Measurements from ENCODE around the gene IDH3A. TPM values are rescaled to one million over a fixed set of nuclear protein-coding genes. Genes with fewer than 3 reads are reported as not detected.
A peak's percentile ranks its signal among the peaks of the same experiment; 100 is the strongest.

IDH3A gene
- total RNA-seq, 1 donor from 2014 or later = 46.7 TPM

- peaks cover 13% of the 10 kb centered on the region for H3K4me1 Mint-ChIP-seq (ENCODE audit: unreplicated experiment)
- H3K4me3 Mint-ChIP-seq (ENCODE audit: unreplicated experiment) = no peak overlapping the region
- H3K27ac Mint-ChIP-seq (ENCODE audit: unreplicated experiment) = peak overlapping the region; percentile 43
- no peaks in the 10 kb centered on the region for H3K9me3 Mint-ChIP-seq (ENCODE audit: unreplicated experiment)
- H3K36me3 Mint-ChIP-seq (ENCODE audit: unreplicated experiment) = no peaks in the 10 kb centered on the region
- TF ChIP-seq, protein P1, sequence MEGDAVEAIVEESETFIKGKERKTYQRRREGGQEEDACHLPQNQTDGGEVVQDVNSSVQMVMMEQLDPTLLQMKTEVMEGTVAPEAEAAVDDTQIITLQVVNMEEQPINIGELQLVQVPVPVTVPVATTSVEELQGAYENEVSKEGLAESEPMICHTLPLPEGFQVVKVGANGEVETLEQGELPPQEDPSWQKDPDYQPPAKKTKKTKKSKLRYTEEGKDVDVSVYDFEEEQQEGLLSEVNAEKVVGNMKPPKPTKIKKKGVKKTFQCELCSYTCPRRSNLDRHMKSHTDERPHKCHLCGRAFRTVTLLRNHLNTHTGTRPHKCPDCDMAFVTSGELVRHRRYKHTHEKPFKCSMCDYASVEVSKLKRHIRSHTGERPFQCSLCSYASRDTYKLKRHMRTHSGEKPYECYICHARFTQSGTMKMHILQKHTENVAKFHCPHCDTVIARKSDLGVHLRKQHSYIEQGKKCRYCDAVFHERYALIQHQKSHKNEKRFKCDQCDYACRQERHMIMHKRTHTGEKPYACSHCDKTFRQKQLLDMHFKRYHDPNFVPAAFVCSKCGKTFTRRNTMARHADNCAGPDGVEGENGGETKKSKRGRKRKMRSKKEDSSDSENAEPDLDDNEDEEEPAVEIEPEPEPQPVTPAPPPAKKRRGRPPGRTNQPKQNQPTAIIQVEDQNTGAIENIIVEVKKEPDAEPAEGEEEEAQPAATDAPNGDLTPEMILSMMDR (IDR thresholded peaks at IDR 0.05) = no peak
- no peaks in the 10 kb centered on the region for H3K27me3 Mint-ChIP-seq (ENCODE audit: unreplicated experiment)
- no peak for DNase-seq (ENCODE audit: extremely low spot score, unreplicated experiment)
Measured at GRCh38 chr15:78129077-78129750, 19.9 kb upstream of the IDH3A start.

DNA sequence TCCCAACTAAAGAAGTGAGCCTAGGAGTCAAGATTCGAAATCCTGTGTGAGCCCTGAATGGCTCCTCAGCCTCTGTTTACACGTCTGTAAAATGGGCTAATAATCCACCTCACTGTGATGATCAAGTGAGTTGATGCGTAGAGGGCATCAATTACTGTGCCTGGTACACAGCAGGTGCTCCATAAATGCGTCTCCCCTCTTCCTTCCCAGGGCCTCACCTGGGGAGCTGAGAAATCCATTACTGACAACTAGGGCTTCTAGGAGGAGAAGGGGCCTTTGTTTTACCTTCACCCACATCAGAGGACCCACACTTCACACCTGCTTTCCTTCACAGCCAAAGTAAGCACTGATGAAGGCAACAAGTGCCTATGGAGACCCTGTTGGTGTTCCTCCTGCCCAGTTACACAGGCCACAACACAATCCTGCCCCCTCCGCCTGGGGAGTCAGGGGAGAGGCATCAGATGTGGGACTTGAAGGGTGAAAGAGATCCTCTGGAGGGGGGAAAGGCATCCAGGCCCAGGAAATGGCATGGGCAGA, 19.3 kb upstream of the IDH3A start:
- peak overlapping the region; percentile 79 for H3K27ac Mint-ChIP-seq (ENCODE audit: unreplicated experiment)
- H3K9me3 Mint-ChIP-seq (ENCODE audit: unreplicated experiment) = no peaks in the 10 kb centered on the region
- H3K4me1 Mint-ChIP-seq (ENCODE audit: unreplicated experiment) = peaks cover 13% of the 10 kb centered on the region
- no peaks in the 10 kb centered on the region for H3K27me3 Mint-ChIP-seq (ENCODE audit: unreplicated experiment)
- no peaks in the 10 kb centered on the region for H3K36me3 Mint-ChIP-seq (ENCODE audit: unreplicated experiment)
- DNase-seq (ENCODE audit: extremely low spot score, unreplicated experiment) = no peak
- TF ChIP-seq, protein P1 (IDR thresholded peaks at IDR 0.05) = no peak
- peak overlapping the region; percentile 71 for H3K4me3 Mint-ChIP-seq (ENCODE audit: unreplicated experiment)

DNA sequence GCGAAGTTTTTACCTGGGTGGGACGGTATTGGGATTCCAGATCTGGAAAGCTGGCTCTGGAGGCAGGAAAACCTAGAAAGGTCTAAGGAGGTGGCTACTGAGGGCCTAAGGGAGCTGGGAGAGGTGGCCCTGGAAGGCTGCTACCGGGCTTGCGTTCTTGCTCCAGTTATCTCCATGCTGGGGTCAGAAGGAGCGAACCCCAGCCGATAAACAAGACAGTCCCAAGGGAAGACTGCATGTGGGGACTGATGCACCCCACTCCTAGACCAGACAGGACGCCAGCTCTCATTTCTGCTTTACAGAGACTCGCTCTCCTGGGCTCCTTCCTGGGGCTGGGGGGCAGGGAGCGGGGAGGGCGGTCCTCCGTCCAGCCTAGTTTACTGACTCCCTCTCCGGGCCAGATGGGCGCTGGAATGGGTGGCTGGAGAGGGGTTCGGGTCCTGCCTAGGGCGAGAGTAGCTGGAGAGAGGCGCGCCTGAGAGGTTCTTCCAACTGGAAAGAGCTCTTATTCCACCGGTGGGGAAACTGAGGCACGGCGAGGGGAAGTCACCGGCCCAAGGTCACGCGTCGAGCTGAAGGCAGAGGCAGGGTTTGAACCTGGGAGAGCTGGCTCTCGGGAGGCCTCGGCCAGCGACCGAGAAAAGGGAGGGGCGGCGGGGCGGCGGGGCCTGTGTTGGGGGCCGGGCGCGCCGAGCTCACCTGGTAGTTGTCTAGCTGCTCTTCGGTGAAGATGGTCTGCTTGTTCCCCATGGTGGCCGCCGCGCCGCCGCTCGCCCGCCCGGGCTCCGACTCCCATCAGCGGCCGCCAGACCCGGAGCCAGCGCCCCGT, 18.5 kb upstream of the IDH3A start:
- H3K4me1 Mint-ChIP-seq (ENCODE audit: unreplicated experiment) = peaks cover 13% of the 10 kb centered on the region
- peak overlapping the region; percentile 79 for H3K27ac Mint-ChIP-seq (ENCODE audit: unreplicated experiment)
- H3K9me3 Mint-ChIP-seq (ENCODE audit: unreplicated experiment) = no peaks in the 10 kb centered on the region
- TF ChIP-seq, protein P1 (IDR thresholded peaks at IDR 0.05) = no peak
- DNase-seq (ENCODE audit: extremely low spot score, unreplicated experiment) = no peak
- no peaks in the 10 kb centered on the region for H3K27me3 Mint-ChIP-seq (ENCODE audit: unreplicated experiment)
- peak overlapping the region; percentile 71 for H3K4me3 Mint-ChIP-seq (ENCODE audit: unreplicated experiment)
- no peaks in the 10 kb centered on the region for H3K36me3 Mint-ChIP-seq (ENCODE audit: unreplicated experiment)

DNA sequence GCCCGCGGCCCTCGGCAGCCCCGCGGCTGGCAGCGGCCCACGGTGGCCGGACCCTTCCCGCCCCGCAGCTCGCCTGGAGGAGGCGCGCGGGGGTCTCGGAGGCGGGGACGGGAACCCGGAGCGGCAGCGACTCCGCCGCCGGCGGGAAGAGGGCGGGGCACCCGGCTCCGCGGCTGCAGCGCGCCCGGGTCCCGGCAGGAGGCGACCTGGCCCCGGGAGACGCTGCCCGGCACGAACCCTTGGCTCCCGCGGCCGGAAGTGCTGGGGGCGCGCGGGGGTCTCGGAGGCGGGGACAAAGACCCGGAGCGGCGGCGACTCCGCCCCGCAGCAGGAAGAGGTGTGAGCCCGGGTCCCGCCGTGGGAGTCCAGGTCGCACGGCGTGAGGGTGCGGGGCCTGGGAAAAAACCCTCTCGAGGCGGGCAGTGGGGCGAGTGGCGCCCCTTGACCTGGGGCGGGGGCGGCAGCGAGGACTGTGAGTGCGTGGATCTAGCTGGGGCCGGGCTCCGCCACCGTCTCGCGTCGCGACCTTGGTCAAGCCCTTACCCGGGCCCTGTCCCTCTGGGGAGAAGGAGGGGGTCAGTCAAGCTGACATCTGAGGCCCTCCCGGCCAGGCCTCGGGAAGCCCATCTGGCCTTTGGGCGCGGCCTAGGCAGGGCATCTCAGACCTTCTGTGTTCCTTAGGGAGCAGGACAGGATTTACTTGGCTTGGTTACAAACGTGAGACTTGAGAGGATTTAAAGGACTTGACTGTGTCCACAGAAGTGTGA, 17.7 kb upstream of the IDH3A start, which contains the start of gene CIB2:
TSS of gene CIB2 (minus strand) at position 151 of the 767 bp plus-strand sequence. CDS start 230 bp downstream, outside the sequence.
- H3K27ac Mint-ChIP-seq (ENCODE audit: unreplicated experiment) = peak within 1 kb of the TSS; percentile 79
- H3K9me3 Mint-ChIP-seq (ENCODE audit: unreplicated experiment) = no peaks in the 10 kb centered on the region
- H3K4me1 Mint-ChIP-seq (ENCODE audit: unreplicated experiment) = peaks cover 13% of the 10 kb centered on the region
- DNase-seq (ENCODE audit: extremely low spot score, unreplicated experiment) = peak; percentile 93
- no peaks in the 10 kb centered on the region for H3K36me3 Mint-ChIP-seq (ENCODE audit: unreplicated experiment)
- TF ChIP-seq, protein P1 (IDR thresholded peaks at IDR 0.05) = peak; percentile 79
- H3K27me3 Mint-ChIP-seq (ENCODE audit: unreplicated experiment) = no peaks in the 10 kb centered on the region
- peak within 1 kb of the TSS; percentile 76 for H3K4me3 Mint-ChIP-seq (ENCODE audit: unreplicated experiment)
